ENCODE measurements around the gene C2orf68. TPM values are rescaled to one million over a fixed set of nuclear protein-coding genes. Genes with fewer than 3 reads are reported as not detected.

The C2orf68 gene
- total and polyA plus RNA-seq, 9 of the 15 experiments (the other 6 are each of a cell fraction or from before 2014, with no cell fraction given), result 22.1 to 50.0 (median 31.8) TPM

DNA sequence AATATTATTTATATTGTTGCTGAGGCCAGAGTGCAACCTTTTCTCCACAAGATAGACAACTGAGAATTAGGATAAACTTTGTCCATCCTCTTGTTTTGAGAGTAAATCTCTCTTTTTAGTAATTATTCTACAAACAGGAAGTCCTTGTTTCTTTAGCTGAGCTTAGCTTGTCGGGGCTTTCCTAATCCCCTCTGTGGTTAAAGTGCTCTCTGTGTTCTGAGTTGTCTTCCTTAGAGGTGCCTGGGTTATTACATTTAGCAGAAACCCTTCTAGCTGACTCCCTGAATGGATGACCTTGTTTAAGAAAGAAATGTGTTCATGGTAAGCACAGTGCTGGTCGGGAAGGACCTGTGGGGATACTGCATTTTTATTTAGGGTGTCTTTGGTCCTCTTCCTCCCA, 16.8 kb upstream of the C2orf68 start:
- intact Hi-C loops (cut with micrococcal nuclease) (no loop called here), in situ Hi-C loops (cut with MboI) (no loop called here)
- H3K36me3 ChIP-seq (ENCODE audit: control insufficient read depth, insufficient read depth, low read length), result peaks cover 93% of the 10 kb centered on the region
- no peaks in the 10 kb centered on the region for H4K20me1 ChIP-seq (replicated peaks; ENCODE audit: control insufficient read depth, insufficient read depth, low read length)
- H3K9me1 ChIP-seq (ENCODE audit: control insufficient read depth, insufficient read depth, low read length), result no peaks in the 10 kb centered on the region
- H3K4me2 ChIP-seq (ENCODE audit: insufficient read depth, low read length), result no peak overlapping the region
- H2AFZ ChIP-seq (ENCODE audit: low read depth, low read length), result no peak overlapping the region
- no peak for FAIRE-seq
- ChIA-PET POLR2A (interaction anchor here (0.6 to 3.5 kb wide), 8 partner anchors 8 to 68 kb away, joined by 3 to 15 read pairs (median 4); partner anchors contain the start of genes GGCX and USP39), CTCF (ENCODE audit: low intra/inter-chr PET ratio) (no interaction called here)
- no peak for ATAC-seq
- no peak overlapping the region for H3K4me3 ChIP-seq
- H3K27me3 ChIP-seq (ENCODE audit: control insufficient read depth in 2 of 2, insufficient read depth in 2 of 2, low read length in 2 of 2), result no peaks in the 10 kb centered on the region
- no TSS peak for BruUV-seq (replicated peaks)
- no peaks in the 10 kb centered on the region for H3K4me1 ChIP-seq (replicated peaks in 1 of 2; ENCODE audit: control insufficient read depth in 2 of 2, insufficient read depth in 2 of 2, low read length in 2 of 2)
- no peaks in the 10 kb centered on the region for H3K9me3 ChIP-seq (replicated peaks; ENCODE audit: control insufficient read depth, insufficient read depth, low read depth, low read length)
- no peak overlapping the region for H3K9ac ChIP-seq (ENCODE audit: insufficient read depth in 1 of 2, low read depth in 2 of 2, low read length in 2 of 2)
- no peak for DNase-seq (ENCODE audit: extremely low read depth in 1 of 4, low spot score in 3 of 4)
- peaks cover 4% of the 10 kb centered on the region; the same call in 1 of the 3 replicates for H3K79me2 ChIP-seq (ENCODE audit: control insufficient read depth, insufficient read depth, low read length)
- H3K27ac ChIP-seq (ENCODE audit: extremely low read depth, low read depth, low read length), result no peak overlapping the region
- WGBS (ENCODE audit: insufficient coverage, low coverage, missing lambda C conversion rate), result 78% methylated on average over 2 of the region's 2 CpGs
- no peak for TF ChIP-seq SRF (CRISPR knock-in tag; IDR thresholded peaks at IDR 0.05)
- TF ChIP-seq, protein P1, sequence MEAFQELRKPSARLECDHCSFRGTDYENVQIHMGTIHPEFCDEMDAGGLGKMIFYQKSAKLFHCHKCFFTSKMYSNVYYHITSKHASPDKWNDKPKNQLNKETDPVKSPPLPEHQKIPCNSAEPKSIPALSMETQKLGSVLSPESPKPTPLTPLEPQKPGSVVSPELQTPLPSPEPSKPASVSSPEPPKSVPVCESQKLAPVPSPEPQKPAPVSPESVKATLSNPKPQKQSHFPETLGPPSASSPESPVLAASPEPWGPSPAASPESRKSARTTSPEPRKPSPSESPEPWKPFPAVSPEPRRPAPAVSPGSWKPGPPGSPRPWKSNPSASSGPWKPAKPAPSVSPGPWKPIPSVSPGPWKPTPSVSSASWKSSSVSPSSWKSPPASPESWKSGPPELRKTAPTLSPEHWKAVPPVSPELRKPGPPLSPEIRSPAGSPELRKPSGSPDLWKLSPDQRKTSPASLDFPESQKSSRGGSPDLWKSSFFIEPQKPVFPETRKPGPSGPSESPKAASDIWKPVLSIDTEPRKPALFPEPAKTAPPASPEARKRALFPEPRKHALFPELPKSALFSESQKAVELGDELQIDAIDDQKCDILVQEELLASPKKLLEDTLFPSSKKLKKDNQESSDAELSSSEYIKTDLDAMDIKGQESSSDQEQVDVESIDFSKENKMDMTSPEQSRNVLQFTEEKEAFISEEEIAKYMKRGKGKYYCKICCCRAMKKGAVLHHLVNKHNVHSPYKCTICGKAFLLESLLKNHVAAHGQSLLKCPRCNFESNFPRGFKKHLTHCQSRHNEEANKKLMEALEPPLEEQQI (IDR thresholded peaks at IDR 0.05), result no peak
- TF ChIP-seq, protein P2, sequence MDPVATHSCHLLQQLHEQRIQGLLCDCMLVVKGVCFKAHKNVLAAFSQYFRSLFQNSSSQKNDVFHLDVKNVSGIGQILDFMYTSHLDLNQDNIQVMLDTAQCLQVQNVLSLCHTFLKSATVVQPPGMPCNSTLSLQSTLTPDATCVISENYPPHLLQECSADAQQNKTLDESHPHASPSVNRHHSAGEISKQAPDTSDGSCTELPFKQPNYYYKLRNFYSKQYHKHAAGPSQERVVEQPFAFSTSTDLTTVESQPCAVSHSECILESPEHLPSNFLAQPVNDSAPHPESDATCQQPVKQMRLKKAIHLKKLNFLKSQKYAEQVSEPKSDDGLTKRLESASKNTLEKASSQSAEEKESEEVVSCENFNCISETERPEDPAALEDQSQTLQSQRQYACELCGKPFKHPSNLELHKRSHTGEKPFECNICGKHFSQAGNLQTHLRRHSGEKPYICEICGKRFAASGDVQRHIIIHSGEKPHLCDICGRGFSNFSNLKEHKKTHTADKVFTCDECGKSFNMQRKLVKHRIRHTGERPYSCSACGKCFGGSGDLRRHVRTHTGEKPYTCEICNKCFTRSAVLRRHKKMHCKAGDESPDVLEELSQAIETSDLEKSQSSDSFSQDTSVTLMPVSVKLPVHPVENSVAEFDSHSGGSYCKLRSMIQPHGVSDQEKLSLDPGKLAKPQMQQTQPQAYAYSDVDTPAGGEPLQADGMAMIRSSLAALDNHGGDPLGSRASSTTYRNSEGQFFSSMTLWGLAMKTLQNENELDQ (CRISPR knock-in tag; IDR thresholded peaks at IDR 0.05; ENCODE audit: borderline replicate concordance), result no peak
- TF ChIP-seq, protein P3, sequence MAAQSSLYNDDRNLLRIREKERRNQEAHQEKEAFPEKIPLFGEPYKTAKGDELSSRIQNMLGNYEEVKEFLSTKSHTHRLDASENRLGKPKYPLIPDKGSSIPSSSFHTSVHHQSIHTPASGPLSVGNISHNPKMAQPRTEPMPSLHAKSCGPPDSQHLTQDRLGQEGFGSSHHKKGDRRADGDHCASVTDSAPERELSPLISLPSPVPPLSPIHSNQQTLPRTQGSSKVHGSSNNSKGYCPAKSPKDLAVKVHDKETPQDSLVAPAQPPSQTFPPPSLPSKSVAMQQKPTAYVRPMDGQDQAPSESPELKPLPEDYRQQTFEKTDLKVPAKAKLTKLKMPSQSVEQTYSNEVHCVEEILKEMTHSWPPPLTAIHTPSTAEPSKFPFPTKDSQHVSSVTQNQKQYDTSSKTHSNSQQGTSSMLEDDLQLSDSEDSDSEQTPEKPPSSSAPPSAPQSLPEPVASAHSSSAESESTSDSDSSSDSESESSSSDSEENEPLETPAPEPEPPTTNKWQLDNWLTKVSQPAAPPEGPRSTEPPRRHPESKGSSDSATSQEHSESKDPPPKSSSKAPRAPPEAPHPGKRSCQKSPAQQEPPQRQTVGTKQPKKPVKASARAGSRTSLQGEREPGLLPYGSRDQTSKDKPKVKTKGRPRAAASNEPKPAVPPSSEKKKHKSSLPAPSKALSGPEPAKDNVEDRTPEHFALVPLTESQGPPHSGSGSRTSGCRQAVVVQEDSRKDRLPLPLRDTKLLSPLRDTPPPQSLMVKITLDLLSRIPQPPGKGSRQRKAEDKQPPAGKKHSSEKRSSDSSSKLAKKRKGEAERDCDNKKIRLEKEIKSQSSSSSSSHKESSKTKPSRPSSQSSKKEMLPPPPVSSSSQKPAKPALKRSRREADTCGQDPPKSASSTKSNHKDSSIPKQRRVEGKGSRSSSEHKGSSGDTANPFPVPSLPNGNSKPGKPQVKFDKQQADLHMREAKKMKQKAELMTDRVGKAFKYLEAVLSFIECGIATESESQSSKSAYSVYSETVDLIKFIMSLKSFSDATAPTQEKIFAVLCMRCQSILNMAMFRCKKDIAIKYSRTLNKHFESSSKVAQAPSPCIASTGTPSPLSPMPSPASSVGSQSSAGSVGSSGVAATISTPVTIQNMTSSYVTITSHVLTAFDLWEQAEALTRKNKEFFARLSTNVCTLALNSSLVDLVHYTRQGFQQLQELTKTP (IDR thresholded peaks at IDR 0.05; ENCODE audit: low read depth in 1 of 2, partially characterized antibody in 2 of 2), result no peak
- TF ChIP-seq GTF2F1 (IDR thresholded peaks at IDR 0.05; ENCODE audit: low read depth, low read length), result no peak
- TF ChIP-seq SMAD3 (CRISPR knock-in tag; conservative IDR thresholded peaks at IDR 0.05), result no peak
- TF ChIP-seq TCF3 (CRISPR knock-in tag; IDR thresholded peaks at IDR 0.05), result no peak
- TF ChIP-seq, protein P4, sequence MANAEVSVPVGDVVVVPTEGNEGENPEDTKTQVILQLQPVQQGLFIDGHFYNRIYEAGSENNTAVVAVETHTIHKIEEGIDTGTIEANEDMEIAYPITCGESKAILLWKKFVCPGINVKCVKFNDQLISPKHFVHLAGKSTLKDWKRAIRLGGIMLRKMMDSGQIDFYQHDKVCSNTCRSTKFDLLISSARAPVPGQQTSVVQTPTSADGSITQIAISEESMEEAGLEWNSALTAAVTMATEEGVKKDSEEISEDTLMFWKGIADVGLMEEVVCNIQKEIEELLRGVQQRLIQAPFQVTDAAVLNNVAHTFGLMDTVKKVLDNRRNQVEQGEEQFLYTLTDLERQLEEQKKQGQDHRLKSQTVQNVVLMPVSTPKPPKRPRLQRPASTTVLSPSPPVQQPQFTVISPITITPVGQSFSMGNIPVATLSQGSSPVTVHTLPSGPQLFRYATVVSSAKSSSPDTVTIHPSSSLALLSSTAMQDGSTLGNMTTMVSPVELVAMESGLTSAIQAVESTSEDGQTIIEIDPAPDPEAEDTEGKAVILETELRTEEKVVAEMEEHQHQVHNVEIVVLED (CRISPR knock-in tag; IDR thresholded peaks at IDR 0.05), result no peak
- TF ChIP-seq, protein P5, sequence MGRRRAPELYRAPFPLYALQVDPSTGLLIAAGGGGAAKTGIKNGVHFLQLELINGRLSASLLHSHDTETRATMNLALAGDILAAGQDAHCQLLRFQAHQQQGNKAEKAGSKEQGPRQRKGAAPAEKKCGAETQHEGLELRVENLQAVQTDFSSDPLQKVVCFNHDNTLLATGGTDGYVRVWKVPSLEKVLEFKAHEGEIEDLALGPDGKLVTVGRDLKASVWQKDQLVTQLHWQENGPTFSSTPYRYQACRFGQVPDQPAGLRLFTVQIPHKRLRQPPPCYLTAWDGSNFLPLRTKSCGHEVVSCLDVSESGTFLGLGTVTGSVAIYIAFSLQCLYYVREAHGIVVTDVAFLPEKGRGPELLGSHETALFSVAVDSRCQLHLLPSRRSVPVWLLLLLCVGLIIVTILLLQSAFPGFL (CRISPR knock-in tag; IDR thresholded peaks at IDR 0.05), result no peak
- no peak for TF ChIP-seq ZNF384 (IDR thresholded peaks at IDR 0.05; ENCODE audit: low read depth, low read length)
